ENCODE results near the gene NLRP2B. TPM values are rescaled to one million over a fixed set of nuclear protein-coding genes. Genes with fewer than 3 reads are reported as not detected.
"Not testable (repeated sequence)": the region's sequence is repeated elsewhere in the genome, so short reads cannot be mapped to it uniquely, and the experiment has no call there.

The NLRP2B gene
- total and polyA plus RNA-seq, 2 experiments from 2014 or later, result not detected

DNA sequence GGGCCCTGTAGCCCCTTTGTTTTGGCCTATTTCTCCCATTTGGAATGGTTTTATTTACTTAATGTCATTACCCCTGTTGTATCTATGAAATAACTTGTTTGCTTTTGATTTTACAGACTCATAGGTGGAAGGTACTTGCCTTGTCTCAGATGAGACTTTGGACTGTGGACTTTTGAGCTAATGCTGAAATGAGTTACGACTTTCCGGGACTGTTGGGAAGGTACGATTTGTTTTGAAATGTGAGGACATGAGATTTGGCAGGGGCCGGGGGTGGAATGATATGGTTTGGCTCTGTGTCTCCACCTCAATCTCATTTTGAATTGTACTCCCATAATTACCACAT, 39.4 kb downstream of the NLRP2B start:
- no peaks in the 10 kb centered on the region for H3K27me3 Mint-ChIP-seq (ENCODE audit: insufficient read depth, low read depth, poor library complexity)
- no peaks in the 10 kb centered on the region for H3F3A ChIP-seq (replicated peaks; ENCODE audit: low read depth)

DNA sequence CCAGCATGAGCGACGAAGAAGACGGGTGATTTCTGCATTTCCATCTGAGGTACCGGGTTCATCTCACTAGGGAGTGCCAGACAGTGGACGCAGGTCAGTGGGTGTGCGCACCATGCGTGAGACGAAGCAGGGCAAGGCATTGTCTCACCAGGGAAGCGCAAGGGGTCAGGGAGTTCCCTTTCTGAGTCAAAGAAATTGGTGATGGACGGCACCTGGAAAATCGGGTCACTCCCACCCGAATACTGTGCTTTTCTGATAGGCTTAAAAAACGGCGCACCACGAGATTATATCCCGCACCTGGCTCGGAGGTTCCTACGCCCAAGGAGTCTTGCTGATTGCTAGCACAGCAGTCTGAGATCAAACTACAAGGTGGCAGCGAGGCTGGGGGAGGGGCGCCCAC, 50.6 kb downstream of the NLRP2B start:
- not testable (repeated sequence) for H3K27ac ChIP-seq (ENCODE audit: low read depth); H3K27me3 ChIP-seq (ENCODE audit: insufficient read depth); DNase-seq (ENCODE audit: low spot score); H2AFZ ChIP-seq; H3K4me3 ChIP-seq; H3K4me1 ChIP-seq (ENCODE audit: insufficient read depth); ATAC-seq; H3F3A ChIP-seq (replicated peaks; ENCODE audit: low read depth); H3K9me2 ChIP-seq (ENCODE audit: insufficient read depth); H3K4me2 ChIP-seq; H3K27me3 Mint-ChIP-seq (ENCODE audit: insufficient read depth, low read depth, poor library complexity); H3K4me3 Mint-ChIP-seq; H4K20me1 ChIP-seq (replicated peaks; ENCODE audit: insufficient read depth); H3K4me1 Mint-ChIP-seq; H3K36me3 ChIP-seq (ENCODE audit: insufficient read depth); H3K79me2 ChIP-seq (replicated peaks; ENCODE audit: insufficient read depth); H3K27ac Mint-ChIP-seq
- peaks cover 14% of the 10 kb centered on the region for H3K36me3 Mint-ChIP-seq (ENCODE audit: low read depth)
- peaks cover 50% of the 10 kb centered on the region for H3K9me3 Mint-ChIP-seq

More for the DNA sequence above, 39.4 kb downstream of the NLRP2B start:
- H3K9me3 Mint-ChIP-seq, result peaks cover 12% of the 10 kb centered on the region; the same call in 1 of the 3 replicates
- no peak for DNase-seq (ENCODE audit: low spot score)
- H2AFZ ChIP-seq, result no peak overlapping the region
- H3K4me1 ChIP-seq (ENCODE audit: insufficient read depth), result no peaks in the 10 kb centered on the region
- H4K20me1 ChIP-seq (replicated peaks; ENCODE audit: insufficient read depth), result no peaks in the 10 kb centered on the region
- no peak overlapping the region for H3K4me3 ChIP-seq
- H3K27ac Mint-ChIP-seq, result no peak overlapping the region
- no peak overlapping the region for H3K27ac ChIP-seq (ENCODE audit: low read depth)
- no peaks in the 10 kb centered on the region for H3K79me2 ChIP-seq (replicated peaks; ENCODE audit: insufficient read depth)
- H3K4me2 ChIP-seq, result no peak overlapping the region
- no peaks in the 10 kb centered on the region for H3K4me1 Mint-ChIP-seq
- no peaks in the 10 kb centered on the region for H3K36me3 ChIP-seq (ENCODE audit: insufficient read depth)
- TF ChIP-seq CREB1 (CRISPR knock-in tag; IDR thresholded peaks at IDR 0.05; ENCODE audit: low read depth) (no peak), NANOG (IDR thresholded peaks at IDR 0.05; ENCODE audit: borderline replicate concordance) (no peak), EZH2 (IDR thresholded peaks at IDR 0.05; ENCODE audit: low read depth, unreplicated experiment) (no peak), EZH2phosphoT487 (IDR thresholded peaks at IDR 0.05; ENCODE audit: unreplicated experiment) (no peak), POLR2AphosphoS5 (IDR thresholded peaks at IDR 0.05; ENCODE audit: low read depth) (no peak), STAT1 (IDR thresholded peaks at IDR 0.05; ENCODE audit: unreplicated experiment) (no peak)
- TF ChIP-seq, protein P1, sequence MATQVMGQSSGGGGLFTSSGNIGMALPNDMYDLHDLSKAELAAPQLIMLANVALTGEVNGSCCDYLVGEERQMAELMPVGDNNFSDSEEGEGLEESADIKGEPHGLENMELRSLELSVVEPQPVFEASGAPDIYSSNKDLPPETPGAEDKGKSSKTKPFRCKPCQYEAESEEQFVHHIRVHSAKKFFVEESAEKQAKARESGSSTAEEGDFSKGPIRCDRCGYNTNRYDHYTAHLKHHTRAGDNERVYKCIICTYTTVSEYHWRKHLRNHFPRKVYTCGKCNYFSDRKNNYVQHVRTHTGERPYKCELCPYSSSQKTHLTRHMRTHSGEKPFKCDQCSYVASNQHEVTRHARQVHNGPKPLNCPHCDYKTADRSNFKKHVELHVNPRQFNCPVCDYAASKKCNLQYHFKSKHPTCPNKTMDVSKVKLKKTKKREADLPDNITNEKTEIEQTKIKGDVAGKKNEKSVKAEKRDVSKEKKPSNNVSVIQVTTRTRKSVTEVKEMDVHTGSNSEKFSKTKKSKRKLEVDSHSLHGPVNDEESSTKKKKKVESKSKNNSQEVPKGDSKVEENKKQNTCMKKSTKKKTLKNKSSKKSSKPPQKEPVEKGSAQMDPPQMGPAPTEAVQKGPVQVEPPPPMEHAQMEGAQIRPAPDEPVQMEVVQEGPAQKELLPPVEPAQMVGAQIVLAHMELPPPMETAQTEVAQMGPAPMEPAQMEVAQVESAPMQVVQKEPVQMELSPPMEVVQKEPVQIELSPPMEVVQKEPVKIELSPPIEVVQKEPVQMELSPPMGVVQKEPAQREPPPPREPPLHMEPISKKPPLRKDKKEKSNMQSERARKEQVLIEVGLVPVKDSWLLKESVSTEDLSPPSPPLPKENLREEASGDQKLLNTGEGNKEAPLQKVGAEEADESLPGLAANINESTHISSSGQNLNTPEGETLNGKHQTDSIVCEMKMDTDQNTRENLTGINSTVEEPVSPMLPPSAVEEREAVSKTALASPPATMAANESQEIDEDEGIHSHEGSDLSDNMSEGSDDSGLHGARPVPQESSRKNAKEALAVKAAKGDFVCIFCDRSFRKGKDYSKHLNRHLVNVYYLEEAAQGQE (IDR thresholded peaks at IDR 0.05; ENCODE audit: unreplicated experiment), result no peak
- ATAC-seq, result no peak
- no peaks in the 10 kb centered on the region for H3K27me3 ChIP-seq (ENCODE audit: insufficient read depth)
- no peaks in the 10 kb centered on the region for H3K9me2 ChIP-seq (ENCODE audit: insufficient read depth)
- H3K36me3 Mint-ChIP-seq (ENCODE audit: low read depth), result peaks cover 3% of the 10 kb centered on the region; the same call in 1 of the 3 replicates
- no peak overlapping the region for H3K4me3 Mint-ChIP-seq

Other genes with a start within 250 kb of the NLRP2B start
- gene ZXDB, start 88.2 kb downstream of the NLRP2B start, total RNA-seq (2014; rRNA removed; shearing (Covaris generic)), result 15.5 and 16.1 TPM in 2 replicates
- gene ZXDB, start 88.2 kb downstream of the NLRP2B start, polyA plus RNA-seq (2016; fragmentation: Nextera tagmentation; extraction: Ambion mirVana), result 2.5 TPM in 2 replicates
- gene ZXDA, start 230.2 kb upstream of the NLRP2B start, total RNA-seq (2014; rRNA removed; shearing (Covaris generic)), result 4.6 and 5.7 TPM in 2 replicates
- 0.42 and 0.43 TPM in 2 replicates for gene ZXDA, start 230.2 kb upstream of the NLRP2B start, polyA plus RNA-seq (2016; fragmentation: Nextera tagmentation; extraction: Ambion mirVana)

Measured in GM23338 (cell line).